Progenitor cell of endocrine pancreas (in vitro differentiated cells): ENCODE measurements around the gene ZSCAN2. TPM values are rescaled to one million over a fixed set of nuclear protein-coding genes. Genes with fewer than 3 reads are reported as not detected.
"Not testable (repeated sequence)": the region's sequence is repeated elsewhere in the genome, so short reads cannot be mapped to it uniquely, and the experiment has no call there.

Experiments
- DNase-seq: peaks from one replicate; pipeline ENCODE4 v3.0.0; 2021; ENCODE audit warnings: low spot score; ENCODE audit not compliant: unreplicated experiment
- H3K27ac Mint-ChIP-seq: 2 replicates; pipeline ENCODE4 v1.8.0; 2021; ENCODE audit warnings: mild to moderate bottlenecking, moderate library complexity, mixed read lengths
- H3K27me3 Mint-ChIP-seq: 2 replicates; pipeline ENCODE4 v1.8.0; 2021; ENCODE audit warnings: mixed read lengths
- H3K36me3 Mint-ChIP-seq: 2 replicates; pipeline ENCODE4 v1.8.0; 2022; ENCODE audit warnings: mixed read lengths; ENCODE audit not compliant: insufficient read depth
- H3K4me1 Mint-ChIP-seq: 2 replicates; pipeline ENCODE4 v1.8.0; 2021; ENCODE audit warnings: low read depth, mixed read lengths
- H3K4me3 Mint-ChIP-seq: 2 replicates; pipeline ENCODE4 v1.8.0; 2021; ENCODE audit warnings: low read depth, mild to moderate bottlenecking, moderate library complexity, mixed read lengths
- H3K9me3 Mint-ChIP-seq: 2 replicates; pipeline ENCODE4 v1.8.0; 2021; ENCODE audit warnings: low read depth, mixed read lengths
- CTCF ChIP-seq: fragments of 200-600 bp; sonication (generic); IDR thresholded peaks from one replicate; pipeline ENCODE4 v1.5.0; 2021; ENCODE audit warnings: antibody characterized with exemption, mild to moderate bottlenecking; ENCODE audit not compliant: unreplicated experiment
- total RNA-seq: library from RNA; stranded (reverse); gene quantifications from 2 replicates; pipeline ENCODE4 v1.2.1, GENCODE V29; 2021

ZSCAN2 gene
- total RNA-seq, 1 donor from 2014 or later, result 44.6 TPM

- no peak for TF ChIP-seq CTCF
- DNase-seq, result no peak
- H3K27ac Mint-ChIP-seq, result peak overlapping the region; percentile 96
These were observed 31.0 kb downstream of the ZSCAN2 start for GRCh38 chr15:84631706-84632272.

GRCh38 chr15:84633311-84634227 lies 32.8 kb downstream of the ZSCAN2 start:
- peak; percentile 43 for DNase-seq
- H3K36me3 Mint-ChIP-seq, result peaks cover 9% of the 10 kb centered on the region
- no peaks in the 10 kb centered on the region for H3K9me3 Mint-ChIP-seq
- H3K4me1 Mint-ChIP-seq, result peaks cover 22% of the 10 kb centered on the region
- peaks cover 8% of the 10 kb centered on the region for H3K27me3 Mint-ChIP-seq
- H3K27ac Mint-ChIP-seq, result peak overlapping the region; percentile 64
- TF ChIP-seq CTCF, result no peak
- H3K4me3 Mint-ChIP-seq, result peak overlapping the region; percentile 95

More at GRCh38 chr15:84631706-84632272, 31.0 kb downstream of the ZSCAN2 start:
- Mint-ChIP-seq H3K9me3 (no peaks in the 10 kb centered on the region), H3K4me1 (peaks cover 22% of the 10 kb centered on the region), H3K27me3 (peaks cover 8% of the 10 kb centered on the region), H3K4me3 (peak overlapping the region; percentile 95), H3K36me3 (peaks cover 8% of the 10 kb centered on the region)

GRCh38 chr15:84634228-84634837 lies 33.5 kb downstream of the ZSCAN2 start:
- peaks cover 8% of the 10 kb centered on the region for H3K27me3 Mint-ChIP-seq
- H3K36me3 Mint-ChIP-seq, result peaks cover 10% of the 10 kb centered on the region
- no peak for DNase-seq
- no peak overlapping the region for H3K27ac Mint-ChIP-seq
- peaks cover 22% of the 10 kb centered on the region for H3K4me1 Mint-ChIP-seq
- H3K9me3 Mint-ChIP-seq, result no peaks in the 10 kb centered on the region
- H3K4me3 Mint-ChIP-seq, result peak overlapping the region; percentile 71
- TF ChIP-seq CTCF, result no peak

- no peak overlapping the region for H3K4me3 Mint-ChIP-seq
- H3K27me3 Mint-ChIP-seq, result peaks cover 8% of the 10 kb centered on the region
- peaks cover 9% of the 10 kb centered on the region for H3K4me1 Mint-ChIP-seq
- H3K27ac Mint-ChIP-seq, result no peak overlapping the region
- TF ChIP-seq CTCF, result no peak
- DNase-seq, result no peak
- no peaks in the 10 kb centered on the region for H3K9me3 Mint-ChIP-seq
- peaks cover 16% of the 10 kb centered on the region for H3K36me3 Mint-ChIP-seq
These were observed 37.3 kb downstream of the ZSCAN2 start for GRCh38 chr15:84638103-84638502.

- H3K4me1 Mint-ChIP-seq, H3K27ac Mint-ChIP-seq, H3K27me3 Mint-ChIP-seq, H3K4me3 Mint-ChIP-seq, DNase-seq, H3K9me3 Mint-ChIP-seq: not testable (repeated sequence)
- peaks cover 19% of the 10 kb centered on the region for H3K36me3 Mint-ChIP-seq
These were observed 41.1 kb downstream of the ZSCAN2 start for GRCh38 chr15:84641871-84642270.

- not testable (repeated sequence) for DNase-seq, H3K4me3 Mint-ChIP-seq, H3K27ac Mint-ChIP-seq, H3K9me3 Mint-ChIP-seq, H3K27me3 Mint-ChIP-seq, H3K4me1 Mint-ChIP-seq
- H3K36me3 Mint-ChIP-seq, result peaks cover 21% of the 10 kb centered on the region
These were observed 41.8 kb downstream of the ZSCAN2 start for GRCh38 chr15:84642640-84643039.
